Endothelial cell of umbilical vein (primary cell): ENCODE data around the gene MGAT4A. TPM values are rescaled to one million over a fixed set of nuclear protein-coding genes. Genes with fewer than 3 reads are reported as not detected.

ENCODE experiments used
- BruUV-seq: library from RNA; stranded (reverse); fragments of 400-500 nt; replicated peaks from 2 replicates; lab custom pipeline; 2021; lab: Mats Ljungman, UMichigan
- CTCF ChIA-PET: fragments of 300-600, 350-600 bp; sonication (Branson Sonifier 250); formaldehyde crosslinking; loops from one replicate; lab custom pipeline; 2021; ENCODE audit warnings: antibody characterized with exemption, inconsistent platforms; lab: Charles Lee
- POLR2A ChIA-PET: fragments of 300-600, 350-600 bp; sonication (Branson Sonifier 250); formaldehyde crosslinking; loops from one replicate; lab custom pipeline; 2021; ENCODE audit warnings: antibody characterized with exemption, inconsistent platforms; lab: Charles Lee
- DNase-seq: peaks from one replicate; pipeline ENCODE4 v3.0.0-alpha.2; 2011; ENCODE audit warnings: low read depth, low spot score
- FAIRE-seq: peaks from 2 replicates; lab custom pipeline; 2011; peaks lifted over from hg19 to GRCh38; lab: Jason Lieb, UNC
- H2AFZ ChIP-seq: 2 replicates; pipeline ENCODE4 v1.6.0; 2012; ENCODE audit warnings: low read depth, low read length, control low read depth, inconsistent platforms
- H3K27ac ChIP-seq: 2 replicates; pipeline ENCODE4 v1.5.1; 2011; ENCODE audit warnings: low read depth, mild to moderate bottlenecking, control low read depth, low read length, moderate library complexity; ENCODE audit not compliant: insufficient read depth
- H3K27me3 ChIP-seq, 2 experiments: 2 replicates each; pipeline versions ENCODE4 v1.6.0 to v1.6.1; 2011; ENCODE audit warnings: low read length in 2 of 2, mixed read lengths in 1 of 2; ENCODE audit not compliant: control insufficient read depth in 2 of 2, insufficient read depth in 2 of 2
- H3K36me3 ChIP-seq, 2 experiments: 2 replicates in 1 of 2; 3 replicates in 1 of 2; pipeline ENCODE4 v1.5.1; 2011; ENCODE audit warnings: low read length in 2 of 2, mild to moderate bottlenecking in 1 of 2, moderate library complexity in 1 of 2; ENCODE audit not compliant: control insufficient read depth in 2 of 2, insufficient read depth in 2 of 2; ENCODE audit errors: extremely low read depth in 1 of 2
- H3K4me1 ChIP-seq: 3 replicates; pipeline ENCODE4 v1.5.1; 2011; ENCODE audit warnings: mild to moderate bottlenecking, low read length; ENCODE audit not compliant: control insufficient read depth, insufficient read depth; ENCODE audit errors: extremely low read depth
- H3K4me2 ChIP-seq: 2 replicates; pipeline ENCODE4 v1.6.1; 2011; ENCODE audit warnings: low read length, control low read depth, mixed read lengths; ENCODE audit not compliant: insufficient read depth
- H3K4me3 ChIP-seq, 3 experiments: fragments of 200-600 bp in 1 of 3; sonication (generic), shearing (Covaris generic) in 1 of 3; replicated peaks in 1 of 3; 2 replicates each; pipeline ENCODE4 v1.5.1; 2011 to 2016; ENCODE audit warnings: control low read depth in 3 of 3, low read length in 3 of 3, mild to moderate bottlenecking in 2 of 3, inconsistent platforms in 1 of 3, low read depth in 1 of 3, moderate library complexity in 1 of 3; ENCODE audit not compliant: insufficient read depth in 1 of 3
- H3K79me2 ChIP-seq: 2 replicates; pipeline ENCODE4 v1.6.0; 2012; ENCODE audit warnings: low read length, inconsistent platforms; ENCODE audit not compliant: control insufficient read depth, insufficient read depth
- H3K9ac ChIP-seq: replicated peaks from 2 replicates; pipeline ENCODE3; 2011; ENCODE audit warnings: low read length, control low read depth; ENCODE audit not compliant: insufficient read depth; ENCODE audit errors: extremely low read depth
- H3K9me1 ChIP-seq: replicated peaks from 3 replicates; pipeline ENCODE4 v1.6.0; 2011; ENCODE audit warnings: mild to moderate bottlenecking, low read length; ENCODE audit not compliant: control insufficient read depth, insufficient read depth; ENCODE audit errors: extremely low read depth
- H3K9me3 ChIP-seq: replicated peaks from 2 replicates; pipeline ENCODE4 v1.5.1; 2012; ENCODE audit warnings: low read length, inconsistent platforms; ENCODE audit not compliant: control insufficient read depth, insufficient read depth
- H4K20me1 ChIP-seq: replicated peaks from 2 replicates; pipeline ENCODE3; 2011; ENCODE audit warnings: mild to moderate bottlenecking, low read length; ENCODE audit not compliant: control insufficient read depth, insufficient read depth; ENCODE audit errors: extremely low read depth
- EZH2 ChIP-seq: IDR thresholded peaks from 2 replicates; pipeline ENCODE4 v1.6.1; 2012; ENCODE audit warnings: borderline replicate concordance, low read depth, mild to moderate bottlenecking, moderate library complexity, low read length, inconsistent platforms; ENCODE audit not compliant: severe bottlenecking
- FOS ChIP-seq: IDR thresholded peaks from 2 replicates; pipeline ENCODE4 v1.6.1; 2011; ENCODE audit warnings: mild to moderate bottlenecking, low read length, moderate library complexity, borderline replicate concordance; ENCODE audit not compliant: insufficient read depth
- GATA2 ChIP-seq: IDR thresholded peaks from 2 replicates; pipeline ENCODE4 v1.7.0; 2011; ENCODE audit warnings: low read depth, mild to moderate bottlenecking, moderate library complexity, mixed read lengths, low read length; ENCODE audit not compliant: insufficient read length, insufficient read depth
- JUN ChIP-seq: IDR thresholded peaks from 2 replicates; pipeline ENCODE4 v1.6.1; 2011; ENCODE audit warnings: borderline replicate concordance, low read depth; ENCODE audit not compliant: insufficient read length, insufficient read depth
- MAX ChIP-seq: IDR thresholded peaks from 2 replicates; pipeline ENCODE4 v1.6.1; 2011; ENCODE audit not compliant: insufficient read depth, insufficient read length
- MYC ChIP-seq: IDR thresholded peaks from one replicate; pipeline ENCODE4 v1.6.1; 2011; ENCODE audit warnings: mild to moderate bottlenecking, low read depth, low read length
- POLR2A ChIP-seq: IDR thresholded peaks from 2 replicates; pipeline ENCODE4 v1.6.1; 2012; ENCODE audit warnings: low read depth, mild to moderate bottlenecking, control low read depth, low read length
- POLR2AphosphoS5 ChIP-seq: IDR thresholded peaks from 2 replicates; pipeline ENCODE4 v1.6.1; 2012; ENCODE audit warnings: low read depth, mild to moderate bottlenecking, control low read depth, low read length, moderate library complexity; ENCODE audit not compliant: insufficient read depth
- dilution Hi-C: fragments of 300-500 bp; cut with MboI; formaldehyde crosslinking; loops from one replicate; pipeline ENCODE4 v1.15.0; 2019; ENCODE audit warnings: low sequenced_read_pairs; ENCODE audit not compliant: extremely low pct_ligation_motif_present
- intact Hi-C: fragments of 100-400 bp; cut with micrococcal nuclease; formaldehyde crosslinking; loops from one replicate; pipeline ENCODE4 v1.10.0; 2022
- polyA plus RNA-seq, 4 experiments: library from polyadenylated mRNA; depleted of rRNA in 3 of 4; stranded (reverse) in 3 of 4; unstranded in 1 of 4; fragments of >200 nt; gene quantifications; 2 replicates each; pipeline versions ENCODE4 v1.2.1 to v1.2.3, GENCODE V29; 2011 to 2012; ENCODE audit warnings: missing spikeins in 1 of 4
- total RNA-seq: library from RNA; stranded (reverse); gene quantifications from 2 replicates; pipeline ENCODE4 v1.2.3, GENCODE V29; 2021
- TF ChIP-seq, protein P1 (sequence below), 2 donors: IDR thresholded peaks; 1 replicate in 1 of 2; 2 replicates in 1 of 2; pipeline ENCODE4 v1.5.1; 2011; ENCODE audit warnings: low read length in 2 of 2, mild to moderate bottlenecking in 2 of 2, moderate library complexity in 2 of 2, control low read depth in 1 of 2, inconsistent platforms in 1 of 2, low read depth in 1 of 2; ENCODE audit not compliant: insufficient read depth in 1 of 2; ENCODE audit errors: extremely low read depth in 1 of 2

MGAT4A gene
- total and polyA plus RNA-seq, 2 donors (not counting 3 experiments of a cell fraction or from before 2014, with no cell fraction given) = 9.2 to 42.2 TPM

DNA sequence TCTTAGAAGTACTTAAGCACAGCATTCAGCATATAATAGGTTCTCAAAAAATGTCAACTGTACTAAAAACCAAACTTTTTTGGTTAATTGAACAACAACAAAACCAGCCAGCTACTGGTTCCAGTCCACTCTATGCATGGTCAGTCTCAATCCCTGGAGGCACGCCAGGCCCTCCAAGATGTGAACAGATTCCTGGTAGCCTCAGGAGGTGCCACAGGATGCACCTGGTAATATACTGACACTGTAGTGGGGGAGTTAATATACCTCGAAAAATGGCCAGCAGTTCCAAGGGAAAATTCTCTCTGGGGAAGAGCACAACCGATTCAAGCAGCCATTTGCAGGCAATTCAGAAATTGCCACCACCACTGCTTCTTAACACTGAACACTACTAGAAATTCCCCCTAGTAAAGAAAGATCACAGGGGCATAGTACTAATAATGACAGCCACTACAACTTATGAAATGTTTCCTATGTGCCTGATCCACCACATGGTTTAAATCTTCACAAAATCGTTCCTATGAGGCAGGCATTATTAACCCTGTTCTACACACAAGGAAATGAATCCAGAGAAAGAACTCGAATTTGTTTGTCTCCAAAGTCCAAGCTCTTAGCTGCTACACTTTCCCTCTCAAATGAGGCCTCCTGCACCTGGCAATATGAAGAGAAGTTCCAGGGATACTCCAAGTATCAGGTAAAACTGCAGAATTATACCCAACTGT, 3.4 kb downstream of the MGAT4A start:
- Histone ChIP-seq H3K36me3 (peaks cover 5 to 7% of the 10 kb centered on the region in 2 experiments), H4K20me1 (no peaks in the 10 kb centered on the region), H3K4me1 (peaks cover 50% of the 10 kb centered on the region), H3K9me3 (no peaks in the 10 kb centered on the region), H3K9ac (peak overlapping the region; percentile 53), H3K9me1 (no peaks in the 10 kb centered on the region), H3K27me3 (no peaks in the 10 kb centered on the region), H3K27ac (peak overlapping the region; percentile 68), H3K79me2 (peaks cover 74% of the 10 kb centered on the region), H2AFZ (no peak overlapping the region), H3K4me2 (peak overlapping the region; percentile 86), H3K4me3 (peak overlapping the region in 1 of 3 experiments; percentile 8)
- CTCF ChIA-PET = interaction anchor here (1.0 to 2.4 kb wide), 6 partner anchors 15 to 78 kb away, joined by 3 to 10 read pairs (median 4); no protein-coding TSS in a partner anchor
- POLR2A ChIA-PET = interaction anchor here (1.2 kb wide), 1 partner anchor 16 kb away, joined by 3 read pairs; no protein-coding TSS in a partner anchor
- DNase-seq = peak; percentile 87
- FAIRE-seq = peak; percentile 53
- intact Hi-C loops = loop anchor here (1.0 to 10.0 kb wide), 5 partner anchors 31 to 187 kb away; no protein-coding TSS in a partner anchor
- TF ChIP-seq FOS = no peak
- TF ChIP-seq POLR2AphosphoS5 = peak; percentile 31
- TF ChIP-seq MAX = no peak
- TF ChIP-seq, protein P1, sequence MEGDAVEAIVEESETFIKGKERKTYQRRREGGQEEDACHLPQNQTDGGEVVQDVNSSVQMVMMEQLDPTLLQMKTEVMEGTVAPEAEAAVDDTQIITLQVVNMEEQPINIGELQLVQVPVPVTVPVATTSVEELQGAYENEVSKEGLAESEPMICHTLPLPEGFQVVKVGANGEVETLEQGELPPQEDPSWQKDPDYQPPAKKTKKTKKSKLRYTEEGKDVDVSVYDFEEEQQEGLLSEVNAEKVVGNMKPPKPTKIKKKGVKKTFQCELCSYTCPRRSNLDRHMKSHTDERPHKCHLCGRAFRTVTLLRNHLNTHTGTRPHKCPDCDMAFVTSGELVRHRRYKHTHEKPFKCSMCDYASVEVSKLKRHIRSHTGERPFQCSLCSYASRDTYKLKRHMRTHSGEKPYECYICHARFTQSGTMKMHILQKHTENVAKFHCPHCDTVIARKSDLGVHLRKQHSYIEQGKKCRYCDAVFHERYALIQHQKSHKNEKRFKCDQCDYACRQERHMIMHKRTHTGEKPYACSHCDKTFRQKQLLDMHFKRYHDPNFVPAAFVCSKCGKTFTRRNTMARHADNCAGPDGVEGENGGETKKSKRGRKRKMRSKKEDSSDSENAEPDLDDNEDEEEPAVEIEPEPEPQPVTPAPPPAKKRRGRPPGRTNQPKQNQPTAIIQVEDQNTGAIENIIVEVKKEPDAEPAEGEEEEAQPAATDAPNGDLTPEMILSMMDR (IDR thresholded peaks at IDR 0.05; ENCODE audit: extremely low read depth in 1 of 2, insufficient read depth in 1 of 2, low read depth in 1 of 2, low read length in 2 of 2) = no peak
- TF ChIP-seq MYC = no peak
- peak; percentile 17 for TF ChIP-seq POLR2A
- no peak for TF ChIP-seq GATA2
- TF ChIP-seq EZH2 = no peak
- no peak for TF ChIP-seq JUN
- dilution Hi-C loops = no loop called here
- BruUV-seq = no TSS peak
